SKM-1 (cell line): ENCODE results near the gene NECTIN2.
"Not testable (repeated sequence)": the region's sequence is repeated elsewhere in the genome, so short reads cannot be mapped to it uniquely, and the experiment has no call there.

ENCODE experiments used
- DNase-seq: peaks from one replicate; lab custom pipeline; 2025; ENCODE audit not compliant: unreplicated experiment; lab: John Stamatoyannopoulos, UW

The NECTIN2 gene

GRCh38 chr19:44848812-44849447 lies 2.8 kb downstream of the NECTIN2 start:
- no peak for DNase-seq

- no peak for DNase-seq
Observed at GRCh38 chr19:44850641-44851109, 4.6 kb downstream of the NECTIN2 start.

GRCh38 chr19:44851427-44851826 lies 5.3 kb downstream of the NECTIN2 start:
- no peak for DNase-seq

GRCh38 chr19:44855606-44856005 lies 9.5 kb downstream of the NECTIN2 start:
- DNase-seq, result no peak

GRCh38 chr19:44856421-44857083 lies 10.5 kb downstream of the NECTIN2 start:
- DNase-seq, result peak; percentile 21

- DNase-seq, result no peak
Observed at GRCh38 chr19:44857837-44858236, 11.7 kb downstream of the NECTIN2 start.

GRCh38 chr19:44861576-44861975 lies 15.5 kb downstream of the NECTIN2 start:
- not testable (repeated sequence) for DNase-seq

- DNase-seq, result no peak
Observed at GRCh38 chr19:44863990-44864389, 17.9 kb downstream of the NECTIN2 start.

GRCh38 chr19:44865196-44865767 lies 19.2 kb downstream of the NECTIN2 start:
- no peak for DNase-seq

- no peak for DNase-seq
Observed at GRCh38 chr19:44866664-44867063, 20.6 kb downstream of the NECTIN2 start.

- no peak for DNase-seq
Observed at GRCh38 chr19:44867578-44867977, 21.5 kb downstream of the NECTIN2 start.

GRCh38 chr19:44869733-44870470 lies 23.8 kb downstream of the NECTIN2 start:
- no peak for DNase-seq

GRCh38 chr19:44871809-44872208 lies 25.7 kb downstream of the NECTIN2 start:
- DNase-seq, result no peak

- DNase-seq, result no peak
Observed at GRCh38 chr19:44872661-44873060, 26.6 kb downstream of the NECTIN2 start.

- no peak for DNase-seq
Observed at GRCh38 chr19:44874317-44874716, 28.2 kb downstream of the NECTIN2 start.

GRCh38 chr19:44875666-44876451 lies 29.8 kb downstream of the NECTIN2 start:
- DNase-seq, result no peak

- DNase-seq, result no peak
Observed at GRCh38 chr19:44876930-44877535, 30.9 kb downstream of the NECTIN2 start.

GRCh38 chr19:44878120-44878865 lies 32.2 kb downstream of the NECTIN2 start:
- no peak for DNase-seq

- no peak for DNase-seq
Observed at GRCh38 chr19:44879309-44880065, 33.4 kb downstream of the NECTIN2 start.
